Bronchial epithelial cell (primary cell): ENCODE measurements around the gene ITPRIPL2. TPM values are rescaled to one million over a fixed set of nuclear protein-coding genes. Genes with fewer than 3 reads are reported as not detected.

Experiments
- DNase-seq: peaks from one replicate; pipeline ENCODE4 v3.0.0-alpha.2; 2010; ENCODE audit warnings: low read depth
- FAIRE-seq: peaks from 2 replicates; lab custom pipeline; 2011; peaks lifted over from hg19 to GRCh38; lab: Jason Lieb, UNC
- H3K27me3 ChIP-seq: 2 replicates; pipeline ENCODE4 v1.5.1; 2011; ENCODE audit warnings: low read length; ENCODE audit not compliant: control insufficient read depth, insufficient read depth
- H3K36me3 ChIP-seq: 2 replicates; pipeline ENCODE4 v1.5.1; 2011; ENCODE audit warnings: low read length; ENCODE audit not compliant: control insufficient read depth, insufficient read depth
- H3K4me3 ChIP-seq: 2 replicates; pipeline ENCODE4 v1.5.1; 2011; ENCODE audit warnings: mild to moderate bottlenecking, low read depth, low read length, control low read depth
- CTCF ChIP-seq: IDR thresholded peaks from 2 replicates; pipeline ENCODE4 v1.5.1; 2011; ENCODE audit warnings: mild to moderate bottlenecking, moderate library complexity, low read length, control low read depth, inconsistent platforms; ENCODE audit not compliant: insufficient read depth, severe bottlenecking
- total RNA-seq: library from RNA; depleted of rRNA; stranded (reverse); fragments of >200 nt; gene quantifications from 2 replicates; pipeline ENCODE4 v1.2.1, GENCODE V29; 2014

ITPRIPL2 gene
- total RNA-seq, 1 donor from 2014 or later = 18.7 TPM

GRCh38 chr16:19136549-19137196 is 22.9 kb downstream of the ITPRIPL2 start:
- FAIRE-seq (peak; percentile 68), DNase-seq (peak; percentile 36)
- no peaks in the 10 kb centered on the region for H3K27me3 ChIP-seq
- H3K4me3 ChIP-seq = no peak overlapping the region
- H3K36me3 ChIP-seq = no peaks in the 10 kb centered on the region
- no peak for TF ChIP-seq CTCF

DNA sequence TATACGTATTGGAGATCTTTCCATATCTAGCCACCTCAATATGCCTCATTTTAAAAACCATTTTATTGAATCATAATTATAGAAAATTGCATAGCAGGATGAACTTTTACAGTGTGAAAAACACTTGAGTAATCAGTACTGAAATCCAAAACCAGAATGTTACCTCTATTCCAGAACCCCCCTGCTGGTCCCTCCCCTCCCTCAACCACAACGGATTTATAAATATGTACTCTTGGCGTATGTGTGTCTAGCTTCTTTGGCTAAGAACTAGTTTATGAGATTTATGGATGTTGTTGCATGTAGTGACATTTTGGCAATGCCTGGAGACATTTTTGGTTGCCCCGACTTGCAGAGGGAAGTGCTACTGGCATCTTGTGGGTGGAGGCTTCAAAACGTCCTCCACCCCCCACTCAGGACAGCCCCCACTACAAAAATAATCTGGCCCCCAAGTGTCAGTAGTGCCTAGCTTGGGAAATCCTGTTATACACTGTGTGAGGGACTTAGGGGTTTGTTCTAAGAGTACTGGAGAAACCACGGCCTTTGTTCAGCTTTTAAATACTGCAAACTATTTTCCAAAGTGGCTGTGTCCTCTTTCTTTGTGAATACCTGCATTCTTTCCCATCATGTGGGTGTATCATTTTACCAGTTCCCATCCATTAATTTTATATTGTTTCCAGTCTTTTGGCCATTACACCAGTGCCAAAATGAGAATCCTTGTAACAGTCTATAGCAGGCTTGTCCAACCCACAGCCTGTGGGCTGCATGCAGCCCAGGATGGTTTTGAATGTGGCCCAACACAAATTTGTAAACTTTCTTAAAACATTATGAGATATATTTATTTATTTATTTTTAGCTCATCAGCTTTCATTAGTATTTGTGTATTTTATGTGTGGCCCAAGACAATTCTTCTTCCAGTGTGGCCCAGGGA is 23.7 kb downstream of the ITPRIPL2 start:
- Histone ChIP-seq H3K4me3 (no peak overlapping the region), H3K27me3 (no peaks in the 10 kb centered on the region), H3K36me3 (no peaks in the 10 kb centered on the region)
- FAIRE-seq (no peak), DNase-seq (peak; percentile 59)
- TF ChIP-seq CTCF = no peak

GRCh38 chr16:19138601-19139000 is 24.8 kb downstream of the ITPRIPL2 start:
- DNase-seq = peak; percentile 97

DNA sequence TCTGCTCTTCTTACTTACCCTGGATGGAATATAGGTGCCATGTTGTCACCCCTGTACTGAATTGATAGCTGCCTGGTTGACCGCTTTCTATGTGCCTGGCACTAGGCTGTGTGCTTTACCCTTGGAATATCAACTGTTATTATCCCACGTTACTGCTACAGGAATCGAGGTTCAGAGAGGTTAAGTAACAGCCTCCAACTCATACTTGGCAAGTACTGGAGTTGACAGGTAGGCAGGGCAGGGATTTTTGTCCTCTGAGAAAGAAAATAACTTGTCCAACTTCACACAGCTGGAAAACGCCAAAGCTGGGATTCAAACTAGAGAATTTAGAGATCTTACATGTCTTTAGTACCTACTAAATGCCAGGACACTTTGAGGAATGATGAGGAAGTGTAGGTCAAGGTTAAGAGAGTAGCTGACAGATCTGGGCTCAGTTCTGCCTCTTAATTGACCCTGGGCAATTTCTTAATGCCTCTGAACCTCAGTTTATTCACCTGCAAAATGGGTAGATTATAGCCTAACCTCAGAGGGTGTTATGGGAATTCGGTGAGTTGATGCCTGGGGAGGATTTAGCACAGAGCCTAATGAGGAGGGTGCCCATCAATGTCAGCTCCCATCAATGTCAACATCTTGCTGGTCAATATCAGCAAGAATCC is 25.8 kb downstream of the ITPRIPL2 start:
- H3K27me3 ChIP-seq = no peaks in the 10 kb centered on the region
- no peaks in the 10 kb centered on the region for H3K36me3 ChIP-seq
- DNase-seq (peak; percentile 30), FAIRE-seq (no peak)
- no peak overlapping the region for H3K4me3 ChIP-seq
- TF ChIP-seq CTCF = no peak

More at GRCh38 chr16:19138601-19139000, 24.8 kb downstream of the ITPRIPL2 start:
- FAIRE-seq = no peak
- Histone ChIP-seq H3K4me3 (no peak overlapping the region), H3K36me3 (no peaks in the 10 kb centered on the region), H3K27me3 (no peaks in the 10 kb centered on the region)
- TF ChIP-seq CTCF = no peak

GRCh38 chr16:19140396-19140795 is 26.6 kb downstream of the ITPRIPL2 start:
- no peak for FAIRE-seq
- no peak for DNase-seq
- no peaks in the 10 kb centered on the region for H3K36me3 ChIP-seq
- TF ChIP-seq CTCF = no peak
- no peak overlapping the region for H3K4me3 ChIP-seq
- H3K27me3 ChIP-seq = no peaks in the 10 kb centered on the region
